Activated CD4-positive, alpha-beta T cell treated with anti-CD3 and anti-CD28 coated beads, Interleukin-2, amount 50 U/mL, for 24 hours (primary cell): ENCODE measurements around the gene MAG.

Experiments
- DNase-seq, 2 donors: peaks; one replicate each; pipeline ENCODE4 v3.0.0-alpha.2; 2020; ENCODE audit warnings: low read depth in 1 of 2, low spot score in 1 of 2

MAG gene

GRCh38 chr19:35291916-35292315 is at the start of gene MAG:
Gene MAG, plus strand, starts transcription at chr19:35292161. Its CDS starts 3,248 bp downstream, at chr19:35295409.
- DNase-seq: no peak

- DNase-seq: no peak
These were observed 45.4 kb upstream of the MAG start for GRCh38 chr19:35246466-35247092.

DNA sequence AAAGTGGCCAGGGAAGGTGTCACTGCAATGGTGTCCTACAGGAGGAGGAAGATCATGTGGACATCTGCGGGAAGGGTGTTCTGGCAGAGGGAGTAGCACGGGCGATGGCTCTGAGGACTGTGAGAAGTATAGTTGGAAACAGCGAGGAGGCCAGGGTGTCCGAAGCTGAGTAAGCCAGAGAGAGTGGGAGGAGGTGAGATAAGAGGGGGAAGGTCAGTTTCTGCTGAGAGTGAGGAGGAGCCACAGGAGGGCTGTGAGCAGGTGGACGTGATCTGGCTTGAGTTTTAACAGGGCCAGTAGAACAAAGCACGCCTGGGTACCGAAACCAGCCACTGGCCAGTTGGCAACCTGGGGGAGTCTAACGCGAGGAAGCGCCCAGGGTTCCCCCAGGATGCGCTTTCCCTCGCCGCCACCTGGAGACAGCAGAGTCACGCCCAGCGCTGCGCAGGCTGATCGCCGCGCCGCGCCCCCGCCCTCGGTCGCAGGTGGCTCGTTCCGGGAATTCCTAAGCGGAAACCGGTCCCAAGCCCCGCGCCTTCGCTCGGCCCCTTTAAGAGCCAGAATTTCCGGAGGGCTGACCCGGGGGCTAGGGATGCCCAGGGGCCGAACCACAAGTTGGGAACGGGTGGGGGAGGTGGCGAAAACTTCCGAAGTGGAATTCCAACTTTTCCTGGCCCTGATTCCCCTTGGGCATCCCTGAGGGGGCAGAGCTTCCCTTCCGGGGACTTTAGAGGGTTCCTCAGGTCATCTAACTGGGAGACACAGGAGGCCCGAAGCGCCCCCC is 44.2 kb upstream of the MAG start:
- DNase-seq: peak in 1 of 2 donors; percentile 30

GRCh38 chr19:35248310-35249145 is 43.4 kb upstream of the MAG start, which contains the start of gene LSR:
Gene LSR, plus strand, starts transcription at chr19:35249002. Its CDS starts 21 bp downstream, at chr19:35249023.
- peak in 1 of 2 donors; percentile 49 for DNase-seq

DNA sequence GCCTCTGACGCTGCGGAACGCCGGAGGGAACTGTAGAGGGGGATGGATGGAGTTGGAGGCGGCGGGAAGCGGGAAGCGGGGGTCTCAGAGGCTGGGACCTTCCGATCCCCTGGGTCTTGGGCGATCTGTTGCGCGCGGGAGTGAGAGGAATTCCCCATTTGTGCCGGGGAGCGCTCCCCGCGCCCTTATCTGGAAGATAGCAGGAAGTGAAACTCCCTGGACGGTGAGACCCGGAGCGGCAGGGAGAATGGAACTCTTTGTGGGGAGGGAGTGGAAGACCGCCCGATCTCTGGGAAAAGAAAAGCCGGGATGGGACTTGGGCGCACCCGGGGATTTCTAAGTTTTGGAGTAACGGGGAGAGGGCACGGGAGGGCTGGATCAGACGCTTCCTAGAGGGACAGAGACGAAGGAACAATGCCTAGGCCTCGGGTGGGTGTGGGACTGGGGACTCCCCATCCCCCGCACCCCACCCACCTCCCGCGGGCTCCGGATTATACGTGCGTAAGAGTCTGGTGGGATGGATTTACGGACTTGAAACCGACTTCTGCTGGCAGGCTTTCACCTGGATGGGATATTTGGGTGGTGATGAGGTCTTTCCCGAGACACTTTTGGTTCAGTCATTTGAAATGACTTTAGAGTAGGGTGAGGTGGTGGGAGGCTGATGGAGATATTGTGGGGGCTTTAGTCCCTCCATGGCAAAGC is 42.7 kb upstream of the MAG start:
- no peak for DNase-seq

DNA sequence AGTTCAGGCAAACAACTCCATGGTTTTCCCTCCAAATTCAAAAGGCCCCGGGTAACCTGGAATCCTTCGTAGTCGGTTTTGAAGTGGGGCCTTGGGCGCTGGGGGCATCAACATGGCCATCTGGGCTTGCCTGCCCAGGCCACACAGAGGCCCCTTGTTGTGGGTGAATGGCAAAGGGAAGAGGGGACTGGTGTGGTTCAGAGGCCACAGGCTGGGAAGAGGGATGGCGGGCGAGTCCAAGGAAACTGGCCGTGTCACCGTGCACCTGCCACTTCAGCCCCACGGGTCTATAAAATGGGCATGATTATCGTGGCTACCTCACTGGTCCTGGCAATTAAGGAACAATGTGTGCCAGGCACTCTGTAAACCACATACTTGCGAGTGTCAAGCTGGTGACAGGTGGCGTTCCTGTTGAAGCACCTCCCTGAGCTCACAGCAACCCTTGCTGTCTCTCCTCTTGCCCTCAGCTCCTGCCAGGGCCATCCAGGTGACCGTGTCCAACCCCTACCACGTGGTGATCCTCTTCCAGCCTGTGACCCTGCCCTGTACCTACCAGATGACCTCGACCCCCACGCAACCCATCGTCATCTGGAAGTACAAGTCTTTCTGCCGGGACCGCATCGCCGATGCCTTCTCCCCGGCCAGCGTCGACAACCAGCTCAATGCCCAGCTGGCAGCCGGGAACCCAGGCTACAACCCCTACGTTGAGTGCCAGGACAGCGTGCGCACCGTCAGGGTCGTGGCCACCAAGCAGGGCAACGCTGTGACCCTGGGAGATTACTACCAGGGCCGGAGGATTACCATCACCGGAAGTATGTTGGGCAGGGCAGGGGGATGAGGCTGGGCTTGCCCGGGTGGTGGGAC is 41.9 kb upstream of the MAG start:
- DNase-seq: no peak

DNA sequence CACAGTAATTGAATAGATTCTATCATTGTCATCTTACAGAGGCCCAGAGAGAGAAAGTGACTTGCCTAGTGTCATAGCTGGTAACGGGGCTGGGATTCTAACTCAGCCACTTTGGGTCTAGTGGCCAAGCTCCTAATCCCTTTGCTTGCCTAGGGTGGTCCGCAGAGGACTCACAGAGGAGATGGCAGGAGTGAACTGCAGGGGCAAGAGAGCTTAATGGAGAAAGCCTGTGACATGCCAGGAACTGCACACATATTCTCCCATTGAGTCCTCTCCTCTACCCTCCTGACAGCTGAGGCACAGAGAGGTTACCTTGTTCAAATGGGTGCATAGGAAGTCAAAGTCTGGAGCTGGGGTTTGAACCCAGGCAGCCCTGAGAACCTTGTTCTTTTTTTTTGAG is 40.5 kb upstream of the MAG start:
- no peak for DNase-seq

- no peak for DNase-seq
These were observed 38.4 kb upstream of the MAG start for GRCh38 chr19:35253316-35254286.

DNA sequence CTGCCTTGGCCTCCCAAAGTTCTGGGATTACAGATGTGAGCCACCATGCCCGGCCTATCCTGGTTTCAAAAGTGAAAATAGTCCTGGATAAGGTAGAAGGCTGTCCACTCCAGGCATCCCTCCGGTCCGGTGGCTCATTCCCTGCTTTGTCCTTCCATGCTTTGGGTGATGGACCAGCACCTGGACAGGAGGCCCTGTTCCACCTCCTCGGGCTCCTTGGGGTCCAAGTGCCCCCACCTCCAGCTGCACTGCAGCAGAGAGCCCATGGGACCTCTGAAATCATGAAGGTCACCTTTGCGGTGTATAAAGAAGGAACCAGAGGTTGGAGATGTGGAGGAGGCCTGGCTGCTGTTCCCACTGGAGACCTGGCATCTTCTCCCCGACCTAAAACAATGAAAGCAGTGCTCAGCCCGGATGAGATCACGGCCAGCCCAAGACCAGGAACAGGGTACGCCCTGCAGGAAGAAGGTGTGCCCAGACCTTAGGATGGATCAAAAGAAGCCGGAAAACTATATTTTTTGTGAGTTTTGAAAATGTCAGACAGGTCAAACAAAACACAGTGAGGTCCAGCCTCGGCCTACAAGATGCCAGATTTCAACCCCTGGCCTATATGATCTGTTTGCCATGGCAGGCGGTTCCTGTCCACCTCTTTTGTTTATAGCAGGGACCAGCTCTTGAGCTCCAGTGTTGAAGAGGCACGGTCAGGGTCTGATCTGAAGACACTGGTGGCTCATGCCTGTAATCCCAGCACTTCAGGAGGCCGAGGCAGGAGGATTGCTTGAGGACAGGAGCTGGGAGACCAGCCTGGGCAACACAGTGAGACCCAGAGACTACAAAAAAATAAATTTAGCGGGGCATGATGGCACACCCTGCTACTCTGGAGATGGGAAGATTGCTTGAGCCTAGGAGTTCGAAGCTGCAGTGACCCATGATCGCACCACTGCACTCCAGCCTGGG is 37.3 kb upstream of the MAG start:
- no peak for DNase-seq

- no peak for DNase-seq
These were observed 35.4 kb upstream of the MAG start for GRCh38 chr19:35256566-35256965.

DNA sequence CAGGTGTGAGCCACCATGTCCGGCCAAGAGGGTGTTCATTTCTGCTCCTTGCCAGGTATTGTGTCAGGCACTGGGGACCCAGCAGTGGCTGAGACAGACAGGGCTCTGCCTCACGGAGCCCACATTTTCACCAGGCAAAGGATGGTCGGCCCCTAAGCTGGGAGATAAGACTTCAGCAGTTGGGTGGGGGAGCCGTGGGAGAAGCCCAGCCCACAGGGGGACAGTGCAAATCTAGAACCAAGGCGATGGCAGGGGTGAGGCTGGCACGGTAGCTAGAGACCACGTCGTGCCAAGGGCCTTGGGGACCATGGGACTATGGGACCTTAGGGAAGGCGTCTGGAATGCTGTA is 34.9 kb upstream of the MAG start:
- DNase-seq: no peak

DNA sequence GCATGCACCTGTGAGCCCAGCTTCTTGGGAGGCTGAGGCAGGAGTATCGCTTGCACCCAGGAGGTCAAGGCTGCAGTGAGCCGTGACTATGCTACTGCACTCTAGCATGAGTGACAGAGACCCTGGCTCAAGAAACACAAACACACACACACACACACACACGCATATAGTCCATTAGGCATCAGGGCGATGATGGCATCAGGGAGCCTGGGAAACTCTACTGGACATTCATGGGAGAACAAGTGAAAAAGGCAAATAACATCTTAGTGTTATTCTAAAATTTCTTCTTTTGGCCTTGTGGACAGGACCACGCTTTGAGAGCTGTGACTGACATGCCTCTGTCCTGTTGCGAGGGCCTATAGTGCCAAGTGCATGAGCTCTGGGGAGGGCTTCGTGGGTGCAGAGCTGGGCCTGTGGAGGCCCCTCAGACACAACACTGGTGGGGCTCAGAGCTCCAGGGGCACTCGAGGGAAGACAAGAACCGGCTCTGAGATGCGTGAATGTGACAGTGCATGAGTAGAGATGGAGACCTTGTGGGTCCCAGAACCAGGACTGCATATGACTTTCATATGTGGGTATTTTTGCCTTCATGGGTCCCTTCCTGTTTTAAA is 31.2 kb upstream of the MAG start:
- no peak for DNase-seq

- DNase-seq: no peak
These were observed 30.4 kb upstream of the MAG start for GRCh38 chr19:35261356-35262100.

GRCh38 chr19:35262101-35262761 is 29.7 kb upstream of the MAG start:
- DNase-seq: no peak

DNA sequence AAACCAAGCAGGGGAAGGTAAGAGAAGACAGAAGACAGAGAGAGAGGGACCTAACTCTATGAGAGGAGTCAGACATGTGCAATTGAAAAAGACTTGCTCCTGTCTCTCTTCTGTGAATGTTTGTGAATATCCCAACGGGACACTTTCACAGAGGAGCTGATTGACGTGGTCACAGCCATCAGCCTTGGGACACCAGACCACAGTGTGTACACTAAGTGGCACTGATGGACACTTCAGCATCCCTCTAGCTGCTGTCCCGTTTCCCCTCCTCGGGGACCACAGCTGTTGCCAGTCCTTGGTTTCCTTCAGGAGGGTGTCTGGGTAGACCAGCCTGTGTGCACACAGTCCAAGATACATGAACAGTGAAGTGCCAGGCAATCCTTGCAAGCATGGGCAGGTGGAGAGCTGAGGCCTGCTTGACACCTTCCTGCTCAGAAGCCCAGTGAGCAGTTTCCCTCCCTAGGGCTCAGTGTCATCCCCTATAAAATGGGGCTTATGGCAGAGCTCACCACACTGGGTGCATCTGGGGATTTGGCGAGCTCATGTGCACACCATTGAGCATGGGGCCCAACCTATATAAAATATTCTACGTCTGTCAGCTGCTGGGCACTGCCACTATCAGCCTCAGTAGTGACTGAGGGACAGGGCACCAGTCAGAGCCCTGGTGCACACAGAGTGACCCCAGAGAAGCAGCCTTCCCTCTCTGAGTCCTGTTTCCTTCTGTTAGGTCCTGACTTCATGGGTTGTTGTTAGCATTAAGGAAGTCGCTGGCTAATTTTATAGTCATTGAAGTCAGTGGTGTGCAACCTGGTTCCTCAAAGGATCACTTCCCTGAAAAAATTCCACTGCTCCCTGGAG is 27.5 kb upstream of the MAG start:
- no peak for DNase-seq
